Islet of Langerhans (tissue), 1 donor: ENCODE data around the gene CDK4.
"Not testable (repeated sequence)": the region's sequence is repeated elsewhere in the genome, so short reads cannot be mapped to it uniquely, and the experiment has no call there.

Experiments used
- FAIRE-seq: peaks from one replicate; lab custom pipeline; 2011; peaks lifted over from hg19 to GRCh38; lab: Jason Lieb, UNC

Gene CDK4

DNA sequence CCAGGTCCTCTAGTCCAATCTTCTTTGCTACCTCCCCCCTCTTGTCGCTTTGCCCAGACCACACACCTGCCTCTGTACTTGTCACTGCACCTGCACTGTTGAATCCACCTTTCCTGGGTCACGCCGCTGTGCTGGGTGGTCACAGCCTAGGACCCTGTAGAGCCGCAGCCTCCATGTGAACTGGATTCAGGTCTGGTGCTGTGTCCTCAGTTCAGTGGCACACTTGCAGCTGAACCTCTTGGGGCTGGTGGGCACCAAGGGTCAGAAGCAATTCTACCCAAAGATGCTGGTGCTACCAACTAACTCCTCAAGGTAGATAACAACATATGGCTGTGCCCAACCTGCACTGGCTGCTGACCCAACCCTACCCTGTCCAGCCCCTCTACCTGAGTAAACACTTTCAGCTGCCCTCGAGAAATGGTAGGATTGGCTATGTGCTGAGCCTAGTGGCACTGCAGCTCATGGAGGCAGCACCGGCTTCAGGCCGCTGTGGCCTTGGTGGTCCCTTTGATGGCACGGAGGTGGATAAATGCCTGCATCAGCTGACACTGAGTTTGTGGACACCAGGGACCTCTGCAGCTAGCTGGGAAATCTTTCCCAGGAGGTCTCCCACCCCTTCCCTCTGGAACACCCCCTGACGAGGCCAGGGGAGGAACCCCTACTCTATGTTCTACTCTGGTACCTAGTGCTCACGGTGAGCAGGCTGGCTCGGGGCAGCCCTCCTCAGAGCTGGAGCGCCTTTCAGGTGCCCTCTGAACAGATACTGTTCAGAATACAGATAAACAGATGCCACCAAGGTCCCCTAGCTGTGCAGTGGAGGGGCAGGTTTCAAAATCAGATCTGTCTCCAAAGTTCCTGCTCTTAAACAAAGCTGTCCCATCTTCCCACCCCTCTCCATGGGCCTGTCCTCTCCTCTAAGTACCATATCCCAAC is 27.8 kb downstream of the CDK4 start:
- no peak for FAIRE-seq

- no peak for FAIRE-seq
Measured at GRCh38 chr12:57723630-57723962, 28.5 kb downstream of the CDK4 start.

DNA sequence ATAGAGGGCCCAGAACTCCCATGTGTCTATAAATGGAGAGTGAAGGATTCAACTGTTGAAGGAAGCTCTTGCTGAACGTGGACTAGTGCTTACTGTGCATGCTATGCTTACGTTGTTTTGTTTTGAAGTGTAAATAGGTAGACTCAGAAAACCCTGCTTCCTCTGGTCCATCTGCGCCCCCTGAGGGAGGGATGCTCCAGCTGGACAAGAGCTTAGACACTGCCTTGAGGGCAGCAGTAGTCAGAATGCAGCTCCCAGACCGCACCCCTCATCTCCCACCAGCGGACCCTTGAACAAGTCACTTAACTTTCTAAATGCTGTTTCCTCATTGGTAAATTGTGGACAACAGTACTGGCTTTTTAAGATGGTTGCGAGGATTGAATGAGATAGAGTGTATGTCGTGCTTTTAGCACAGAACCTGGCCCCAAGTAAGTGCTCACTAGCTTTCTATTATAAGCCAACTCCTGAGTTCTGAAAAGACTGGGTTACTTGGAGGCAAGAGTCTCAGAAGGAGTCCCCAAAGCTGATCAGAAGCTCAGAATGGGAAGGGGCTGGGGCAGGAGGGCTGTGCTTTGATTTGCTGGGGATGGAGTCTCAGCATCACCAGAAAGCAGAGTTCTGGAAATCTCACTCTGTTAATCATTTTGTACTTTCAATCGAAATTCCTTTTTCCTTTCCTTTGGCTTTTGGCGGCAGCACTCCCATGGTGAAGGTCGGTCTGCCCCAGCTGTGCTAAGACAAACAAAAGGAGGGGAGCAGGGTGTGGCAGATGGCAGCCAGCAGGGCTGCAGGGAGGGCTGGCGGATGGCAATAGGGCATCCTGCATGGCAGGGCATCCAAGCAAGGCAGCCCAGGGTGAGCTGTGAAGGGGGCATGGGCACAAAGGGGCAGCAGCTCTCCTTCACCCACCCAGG is 29.1 kb downstream of the CDK4 start:
- no peak for FAIRE-seq

DNA sequence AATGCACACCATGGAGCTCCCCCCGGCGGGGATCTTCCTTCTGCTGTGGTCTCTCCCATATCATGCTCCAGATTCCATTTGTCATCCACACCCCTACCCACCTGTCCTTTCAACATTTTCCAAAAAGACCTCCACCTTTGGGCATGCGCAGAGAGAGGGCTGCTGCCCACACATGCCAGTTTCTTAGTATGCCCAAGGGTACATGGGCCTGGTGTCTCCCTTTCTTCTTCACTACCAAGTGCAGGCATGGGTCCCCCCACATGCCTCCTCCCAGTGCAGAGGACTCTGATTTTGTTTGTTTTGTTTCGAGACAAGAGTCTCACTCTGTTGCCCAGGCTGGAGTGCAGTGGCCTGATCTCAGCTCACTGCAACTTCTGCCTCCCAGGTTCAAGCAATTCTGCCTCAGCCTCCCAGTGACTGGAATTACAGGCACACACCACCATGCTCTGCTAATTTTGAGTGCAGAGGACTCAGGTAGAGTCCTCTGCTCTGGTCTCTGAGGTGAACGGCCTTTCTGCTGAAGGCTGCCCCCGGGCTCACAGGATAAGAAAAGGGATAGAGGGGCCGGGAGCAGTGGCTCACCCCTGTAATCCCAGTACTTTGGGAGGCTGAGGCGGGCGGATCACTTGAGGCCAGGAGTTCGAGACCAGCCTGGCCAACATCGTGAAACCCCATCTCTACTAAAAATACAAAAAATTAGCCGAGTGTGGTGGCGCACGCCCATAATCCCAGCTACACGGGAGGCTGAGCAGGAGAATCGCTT is 30.1 kb downstream of the CDK4 start:
- FAIRE-seq = not testable (repeated sequence)

DNA sequence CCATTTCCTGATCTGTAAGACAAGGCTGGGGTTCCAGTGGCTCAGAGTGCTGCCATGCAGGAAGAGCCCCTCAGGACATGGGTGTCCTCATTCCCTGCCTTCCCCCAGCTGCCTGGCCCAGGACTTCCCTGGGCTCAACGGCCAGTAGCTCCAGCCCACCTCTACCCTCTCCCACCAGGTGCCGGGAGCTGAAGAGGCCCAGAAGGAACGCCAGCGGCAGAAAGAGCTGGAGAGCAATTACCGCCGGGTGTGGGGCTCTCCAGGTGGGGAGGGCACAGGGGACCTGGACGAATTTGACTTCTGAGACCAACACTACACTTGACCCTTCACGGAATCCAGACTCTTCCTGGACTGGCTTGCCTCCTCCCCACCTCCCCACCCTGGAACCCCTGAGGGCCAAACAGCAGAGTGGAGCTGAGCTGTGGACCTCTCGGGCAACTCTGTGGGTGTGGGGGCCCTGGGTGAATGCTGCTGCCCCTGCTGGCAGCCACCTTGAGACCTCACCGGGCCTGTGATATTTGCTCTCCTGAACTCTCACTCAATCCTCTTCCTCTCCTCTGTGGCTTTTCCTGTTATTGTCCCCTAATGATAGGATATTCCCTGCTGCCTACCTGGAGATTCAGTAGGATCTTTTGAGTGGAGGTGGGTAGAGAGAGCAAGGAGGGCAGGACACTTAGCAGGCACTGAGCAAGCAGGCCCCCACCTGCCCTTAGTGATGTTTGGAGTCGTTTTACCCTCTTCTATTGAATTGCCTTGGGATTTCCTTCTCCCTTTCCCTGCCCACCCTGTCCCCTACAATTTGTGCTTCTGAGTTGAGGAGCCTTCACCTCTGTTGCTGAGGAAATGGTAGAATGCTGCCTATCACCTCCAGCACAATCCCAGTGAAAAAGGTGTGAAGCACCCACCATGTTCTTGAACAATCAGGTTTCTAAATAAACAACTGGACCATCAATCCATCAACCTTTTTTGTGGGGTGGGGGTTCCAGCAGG is 31.2 kb downstream of the CDK4 start:
- no peak for FAIRE-seq

DNA sequence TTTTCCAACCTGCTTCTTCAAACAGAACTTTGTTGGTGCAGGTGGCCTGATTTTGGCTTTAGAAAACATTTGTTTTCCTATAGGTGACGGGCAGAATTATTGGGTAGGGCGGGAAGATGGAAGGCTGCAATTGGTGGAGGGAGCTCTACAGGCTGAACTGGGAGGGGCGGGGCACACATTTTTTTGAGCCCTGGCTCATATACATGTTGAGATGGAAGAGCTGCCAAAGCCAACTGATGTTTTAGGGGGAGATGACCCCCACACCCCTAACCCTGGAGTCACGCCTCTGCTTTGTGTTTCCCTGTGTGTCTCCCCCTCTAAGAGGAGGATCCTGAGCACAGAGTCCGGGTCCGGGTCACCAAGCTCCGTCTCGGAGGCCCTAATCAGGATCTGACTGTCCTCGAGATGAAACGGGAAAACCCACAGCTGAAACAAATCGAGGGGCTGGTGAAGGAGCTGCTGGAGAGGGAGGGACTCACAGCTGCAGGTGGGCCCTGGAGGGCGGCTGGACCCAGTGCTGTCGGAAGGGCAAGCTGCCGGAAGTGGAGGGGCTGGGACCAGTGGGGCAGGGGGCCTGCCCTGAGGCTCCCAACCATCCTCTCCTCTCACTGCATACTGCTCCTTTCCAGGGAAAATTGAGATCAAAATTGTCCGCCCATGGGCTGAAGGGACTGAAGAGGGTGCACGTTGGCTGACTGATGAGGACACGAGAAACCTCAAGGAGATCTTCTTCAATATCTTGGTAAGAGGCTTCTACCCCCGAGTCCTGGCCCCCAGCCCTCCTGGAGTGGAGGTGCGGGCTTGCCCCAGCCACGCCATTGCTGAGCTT is 32.1 kb downstream of the CDK4 start:
- no peak for FAIRE-seq

GRCh38 chr12:57718641-57719528 is 33.2 kb downstream of the CDK4 start:
- no peak for FAIRE-seq

GRCh38 chr12:57717846-57718640 is 34.1 kb downstream of the CDK4 start:
- FAIRE-seq = no peak

DNA sequence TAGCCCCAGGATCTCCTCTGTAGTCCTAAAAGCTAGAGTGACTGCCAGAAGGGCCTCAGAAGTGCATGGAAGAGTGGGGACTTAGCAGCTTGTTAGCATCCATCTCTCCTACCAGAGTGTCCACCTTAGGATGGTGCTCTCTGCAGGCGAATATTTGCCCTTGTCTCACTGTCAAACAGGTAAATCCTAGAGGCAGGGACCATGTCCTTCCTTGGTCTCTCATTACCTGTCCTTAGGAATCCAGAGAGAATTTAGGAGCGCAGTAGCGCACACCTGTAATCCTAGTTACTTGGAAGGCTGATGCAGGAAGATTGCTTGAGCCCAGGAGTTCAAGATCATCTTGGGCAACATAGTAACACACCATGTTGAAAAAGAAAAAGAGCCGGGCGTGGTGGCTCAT is 35.0 kb downstream of the CDK4 start:
- FAIRE-seq = no peak

DNA sequence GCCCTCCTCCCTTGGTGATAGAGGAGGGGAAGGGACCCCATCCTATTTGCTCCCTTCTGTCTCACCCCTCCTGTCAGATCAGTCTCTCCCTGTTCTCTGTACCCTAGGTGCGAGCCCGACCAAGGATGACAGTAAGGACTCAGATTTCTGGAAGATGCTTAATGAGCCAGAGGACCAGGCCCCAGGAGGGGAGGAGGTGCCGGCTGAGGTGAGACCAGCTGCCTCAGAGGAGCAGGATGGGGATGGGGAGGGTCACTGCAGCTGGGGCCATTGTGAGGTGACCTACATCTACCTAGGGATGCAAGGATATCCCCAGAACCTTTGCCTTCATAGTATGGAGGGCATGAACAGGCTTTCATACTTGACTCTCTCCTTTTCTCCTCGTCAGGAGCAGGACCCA is 35.8 kb downstream of the CDK4 start:
- FAIRE-seq = no peak

- FAIRE-seq = no peak
Measured at GRCh38 chr12:57715786-57716185, 36.3 kb downstream of the CDK4 start.

- FAIRE-seq = not testable (repeated sequence)
Measured at GRCh38 chr12:57715036-57715748, 36.9 kb downstream of the CDK4 start.

DNA sequence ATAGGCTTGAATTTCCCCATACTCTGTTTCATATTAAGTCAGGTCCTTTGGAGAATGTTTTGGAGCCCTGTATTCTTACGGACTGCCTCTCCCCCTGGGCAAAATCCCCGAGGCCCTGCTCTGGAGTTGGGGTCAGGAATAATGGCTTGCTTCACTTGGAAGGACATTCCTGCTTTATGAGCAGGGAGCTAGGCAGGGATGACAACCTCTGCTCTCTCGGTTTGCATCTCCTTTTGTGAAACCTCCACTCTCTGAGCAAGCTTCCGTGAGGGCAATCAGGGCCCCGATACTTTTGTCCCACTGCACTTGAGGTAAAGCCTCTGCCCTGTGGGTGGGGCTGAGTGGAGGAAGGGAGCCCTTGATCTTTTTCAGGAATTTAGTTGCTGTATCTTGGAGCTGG is 38.9 kb downstream of the CDK4 start:
- no peak for FAIRE-seq

GRCh38 chr12:57712701-57713100 is 39.4 kb downstream of the CDK4 start:
- FAIRE-seq = no peak

GRCh38 chr12:57708296-57708695 is 43.8 kb downstream of the CDK4 start:
- FAIRE-seq = no peak

GRCh38 chr12:57707250-57707649 is 44.9 kb downstream of the CDK4 start:
- no peak for FAIRE-seq

DNA sequence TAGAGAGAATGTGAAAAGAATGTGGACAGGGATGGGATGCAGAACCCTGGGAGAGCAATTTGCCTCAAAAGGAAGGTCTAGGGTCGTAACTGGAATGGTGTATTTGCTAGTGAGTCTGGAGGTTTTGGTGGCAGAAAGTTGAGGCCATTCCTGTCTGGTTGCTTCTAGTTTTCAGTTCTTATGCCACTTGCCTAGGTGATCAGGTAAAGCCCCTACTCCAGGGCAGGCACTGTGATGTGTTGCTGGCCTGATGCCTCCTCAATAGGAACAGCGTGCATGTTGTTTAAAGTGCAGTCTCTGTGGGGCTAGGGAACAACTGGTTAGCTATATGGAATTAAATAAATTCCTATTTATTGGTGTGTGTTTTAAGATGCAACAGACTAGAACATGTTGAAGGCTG is 51.8 kb downstream of the CDK4 start:
- no peak for FAIRE-seq

DNA sequence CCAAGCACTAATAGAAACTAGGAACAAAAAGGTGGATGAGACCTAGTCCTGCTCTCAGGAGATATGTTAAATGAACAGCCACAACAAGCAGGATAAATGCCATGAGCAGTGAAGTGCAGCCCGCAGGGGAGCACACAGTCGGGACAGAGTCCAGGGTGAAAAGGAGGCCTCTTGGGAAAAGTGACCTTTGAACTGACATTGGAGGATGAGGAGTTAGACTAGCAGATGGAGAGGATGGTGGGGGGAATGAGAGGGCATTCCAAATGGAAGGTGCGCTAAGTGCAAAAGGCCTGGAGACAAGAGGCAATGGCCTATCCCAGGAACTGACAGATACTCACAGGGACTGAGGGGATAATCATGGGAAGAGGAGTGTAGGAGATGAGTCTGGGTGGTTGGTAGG is 53.7 kb downstream of the CDK4 start:
- FAIRE-seq = no peak
